HG02884 (cell line): Measurements from ENCODE around the gene WNT6.

Experiments
- ATAC-seq: cut with Tn5 transposase; IDR thresholded peaks from one replicate; pipeline ENCODE4 v1.9.1; 2021; ENCODE audit warnings: mild to moderate bottlenecking, moderate library complexity; ENCODE audit not compliant: unreplicated experiment

WNT6 gene

DNA sequence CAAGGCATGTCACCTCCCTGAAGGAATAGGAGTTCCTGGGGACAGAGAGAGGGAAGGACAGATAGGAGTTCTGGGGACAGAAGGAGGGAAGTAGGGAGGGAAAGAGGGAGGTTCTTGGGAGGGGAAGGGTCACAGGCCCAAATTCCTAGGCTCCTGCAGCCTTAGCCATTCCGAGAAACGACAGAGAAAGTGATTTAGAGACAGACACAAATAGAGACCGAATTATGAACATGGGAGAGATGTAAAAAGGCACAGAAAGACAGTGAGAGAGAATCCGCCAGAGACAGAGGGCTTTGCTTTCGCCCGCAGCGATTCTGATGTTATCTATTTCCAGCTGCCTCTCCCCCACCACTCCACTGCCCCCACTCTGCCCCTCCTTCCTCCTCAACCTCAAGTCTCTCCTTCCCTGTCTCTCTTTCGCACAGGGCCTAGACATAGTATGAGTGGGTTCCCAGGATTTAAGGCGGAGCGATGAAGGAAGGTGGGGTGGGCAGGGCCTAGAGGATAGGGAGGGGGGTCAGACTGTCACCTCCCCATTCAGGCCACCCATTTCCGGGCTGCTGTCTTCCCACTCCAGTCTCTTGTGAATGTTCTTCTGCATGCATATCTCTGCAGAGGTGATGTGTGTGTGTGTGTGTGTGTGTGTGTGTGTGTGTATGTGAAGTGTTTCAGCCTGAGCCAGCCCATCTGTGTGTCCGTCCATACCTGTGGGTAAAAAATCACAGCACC is 3.3 kb upstream of the WNT6 start:
- no peak for ATAC-seq

DNA sequence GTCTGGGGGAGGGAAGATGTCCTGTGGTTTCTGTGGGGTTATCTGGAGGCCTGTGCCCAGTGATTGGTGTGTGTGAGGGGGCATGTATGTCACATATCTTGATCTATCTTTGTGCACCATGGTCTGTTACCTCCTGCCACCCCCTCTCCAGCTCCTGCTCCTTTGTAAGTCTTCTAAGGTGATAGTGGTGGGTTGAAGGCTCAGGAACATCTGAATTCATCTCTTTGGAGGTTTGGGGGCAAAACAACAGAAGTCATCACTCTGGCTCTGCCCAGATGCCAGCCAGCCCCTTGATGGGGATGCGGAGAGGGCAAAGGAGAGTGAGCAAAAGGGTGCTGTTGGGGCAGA is 2.7 kb upstream of the WNT6 start:
- no peak for ATAC-seq

DNA sequence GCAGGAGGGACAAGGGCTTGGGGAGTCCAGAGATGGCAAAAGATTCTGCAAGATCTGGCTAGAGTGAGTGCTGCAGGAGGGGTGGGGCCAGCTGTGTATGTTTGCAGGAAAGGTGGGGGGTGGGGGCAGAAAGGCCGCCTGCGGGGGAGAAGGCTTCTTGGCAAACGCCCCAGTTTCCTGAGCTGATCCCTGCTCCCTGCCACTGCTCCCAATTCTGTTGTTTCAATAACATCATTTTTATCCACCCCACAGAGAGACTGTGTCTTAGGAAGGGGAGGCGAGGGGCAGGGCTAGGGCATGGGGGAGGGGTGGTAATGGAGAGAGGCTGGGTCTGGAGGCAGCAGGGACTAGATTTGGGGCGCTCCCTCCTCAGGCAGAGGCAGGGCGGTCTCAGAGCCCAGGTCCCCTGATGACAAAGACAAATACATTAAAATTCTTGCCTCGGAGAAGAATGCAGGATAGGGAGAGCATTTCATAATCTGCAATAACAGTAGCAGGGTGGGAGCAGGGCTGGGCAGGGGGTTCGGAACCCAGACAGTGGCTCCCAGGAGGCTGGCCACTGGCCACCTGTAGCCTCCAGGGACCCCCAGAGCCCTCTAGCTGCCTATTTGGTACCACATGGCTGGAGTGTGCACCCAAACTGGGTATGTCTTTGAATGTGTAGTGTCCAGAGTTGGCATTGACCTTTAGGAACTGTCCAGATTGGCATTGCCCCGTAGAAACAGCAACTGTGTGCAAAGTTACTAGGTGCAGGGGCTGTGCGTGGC is 2.1 kb upstream of the WNT6 start:
- no peak for ATAC-seq

DNA sequence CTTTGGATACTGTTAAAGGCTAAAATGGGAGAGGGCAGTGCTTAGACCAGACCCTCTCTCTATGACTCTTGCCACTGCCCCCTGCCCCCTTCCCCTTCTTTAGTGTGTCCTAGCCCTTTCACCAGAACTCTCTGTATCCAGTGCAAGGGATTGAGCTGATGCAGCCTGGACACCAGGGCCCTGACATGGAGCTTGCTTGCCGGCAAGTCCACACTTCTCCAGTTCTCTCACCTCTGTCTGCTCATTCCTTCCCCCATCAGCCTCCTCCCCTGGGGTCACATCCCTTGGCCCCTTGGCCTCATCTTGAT is 1.5 kb upstream of the WNT6 start:
- no peak for ATAC-seq

DNA sequence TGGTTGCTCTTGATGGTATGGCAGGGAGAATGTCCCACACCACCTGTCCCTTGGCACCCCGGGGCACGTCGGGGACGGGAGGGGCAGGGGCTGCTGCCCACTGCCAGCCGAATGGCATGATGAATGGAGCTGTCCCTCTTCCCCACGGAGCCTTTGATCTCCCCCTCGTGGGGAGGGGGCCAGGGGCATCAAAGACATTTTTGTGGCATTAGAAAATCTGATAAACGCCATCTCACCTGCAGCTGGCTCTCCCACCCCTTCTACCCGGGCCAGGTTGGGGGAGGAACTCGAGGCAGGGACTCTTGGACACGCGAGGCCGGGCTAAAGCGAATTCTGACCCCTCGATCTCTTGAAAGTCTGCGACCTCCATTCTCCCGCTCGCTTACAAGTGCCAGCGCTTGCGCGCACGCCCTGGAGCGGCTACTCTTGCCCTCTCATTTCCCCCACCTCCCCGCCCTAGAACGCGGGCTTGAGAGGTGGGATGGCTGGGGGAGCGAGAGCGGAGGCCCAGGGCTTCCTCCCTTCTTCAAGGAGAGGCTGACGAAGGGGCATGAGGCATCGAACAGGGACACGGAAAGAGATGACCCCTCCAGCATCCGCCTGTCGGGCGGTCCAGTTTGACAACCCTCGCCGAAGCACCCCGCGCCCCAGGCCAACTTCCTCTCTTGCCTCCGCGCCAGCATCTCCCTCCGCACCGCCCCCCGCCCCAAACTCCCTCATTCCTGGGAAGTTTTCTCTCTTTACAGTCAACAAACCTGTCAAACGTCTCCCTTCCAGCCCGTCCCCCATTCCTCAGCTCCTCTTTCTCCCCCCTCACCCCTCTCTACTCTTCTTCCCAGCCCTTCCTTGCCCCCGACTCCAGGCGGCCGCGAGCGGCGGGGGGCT is 692 bp upstream of the WNT6 start:
- ATAC-seq = no peak

DNA sequence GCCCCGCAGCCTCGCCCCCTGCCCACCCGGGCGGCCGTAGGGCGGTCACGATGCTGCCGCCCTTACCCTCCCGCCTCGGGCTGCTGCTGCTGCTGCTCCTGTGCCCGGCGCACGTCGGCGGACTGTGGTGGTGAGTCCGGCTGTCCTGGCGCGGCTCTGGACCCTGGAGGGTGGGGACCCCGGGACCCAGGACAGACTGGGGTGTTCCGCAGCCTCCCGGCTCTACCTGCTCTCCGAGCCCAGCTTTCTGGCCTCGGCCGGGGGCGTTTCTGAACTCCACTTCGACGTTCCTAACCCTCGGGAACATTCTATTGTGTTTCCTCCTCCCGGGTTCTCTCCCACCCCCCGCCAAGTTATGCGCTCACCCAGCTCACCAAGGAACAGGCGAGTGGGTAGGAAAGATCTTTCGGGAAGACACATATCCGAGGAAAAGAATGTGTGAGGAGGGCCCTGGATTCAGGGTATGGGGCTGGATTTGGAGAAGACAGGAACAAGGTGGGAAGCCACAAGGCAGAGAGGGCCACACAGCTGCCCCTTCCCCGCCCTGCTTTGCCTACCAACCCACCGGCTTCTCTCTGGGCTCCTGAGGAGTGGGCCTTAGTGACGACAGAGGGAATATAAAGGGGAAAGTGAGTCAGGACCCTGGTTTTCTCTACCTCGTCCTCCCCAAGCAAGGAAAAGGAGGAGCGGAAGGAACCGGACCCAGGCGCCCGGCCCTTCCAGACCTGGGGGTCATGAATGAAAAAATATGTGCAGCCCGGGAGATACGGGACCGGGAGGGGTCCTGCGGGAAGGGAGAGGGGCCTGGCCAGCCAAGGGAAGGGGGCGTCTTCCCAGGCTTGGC is 605 bp downstream of the WNT6 start:
- no peak for ATAC-seq

DNA sequence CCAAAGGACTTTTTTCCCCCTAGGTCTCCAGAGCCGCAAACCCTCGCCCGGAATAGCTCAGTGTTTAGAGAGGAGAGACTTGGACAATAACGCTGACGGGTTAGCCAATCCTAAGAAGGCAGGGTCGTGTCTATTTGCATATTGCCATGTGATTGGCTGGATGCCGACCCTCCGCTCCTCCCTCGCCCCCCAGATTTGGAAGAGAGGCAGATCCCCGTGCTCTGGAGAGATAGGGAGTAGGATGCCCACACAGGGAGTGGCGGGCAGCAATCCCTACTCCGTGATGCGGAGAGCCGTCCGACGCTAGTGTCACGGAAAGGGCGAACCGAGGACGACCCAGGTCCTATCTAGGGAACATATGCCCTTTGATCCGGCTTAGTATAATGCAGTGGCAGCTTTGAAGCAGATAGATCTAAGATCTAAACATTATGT is 1.4 kb downstream of the WNT6 start:
- no peak for ATAC-seq

DNA sequence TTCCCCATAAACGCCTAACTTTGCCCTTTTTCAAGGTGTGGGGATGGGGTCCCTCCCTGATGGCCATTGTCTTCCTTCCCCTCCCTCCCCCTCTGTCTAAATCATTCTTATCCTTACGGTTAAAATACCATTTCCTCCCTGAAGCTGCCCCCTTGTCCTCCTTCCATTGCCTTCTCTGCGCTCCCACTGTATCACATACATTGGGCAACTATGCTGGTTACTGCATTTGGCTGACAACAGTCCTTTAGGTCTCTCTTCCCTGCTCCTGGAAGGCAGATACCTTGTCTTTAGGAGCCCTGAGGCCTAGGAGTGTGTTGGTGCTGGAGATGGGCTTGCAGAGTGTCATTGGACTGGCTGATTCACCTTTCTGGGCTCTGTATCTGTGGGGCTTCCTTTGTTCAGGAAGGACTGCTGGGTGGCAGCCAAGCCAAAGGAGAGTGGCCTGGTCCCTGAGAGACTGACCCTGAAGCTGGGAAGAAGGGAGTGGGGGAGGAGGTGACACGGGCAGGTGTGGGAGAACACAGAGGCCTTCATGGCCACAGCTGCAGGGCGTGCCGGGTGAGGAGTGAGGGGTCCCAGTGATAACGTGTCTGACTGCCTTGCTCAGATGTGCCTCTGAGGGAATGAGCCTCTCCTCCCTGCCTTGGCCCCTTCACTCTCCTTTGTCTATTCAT is 2.2 kb downstream of the WNT6 start:
- no peak for ATAC-seq

DNA sequence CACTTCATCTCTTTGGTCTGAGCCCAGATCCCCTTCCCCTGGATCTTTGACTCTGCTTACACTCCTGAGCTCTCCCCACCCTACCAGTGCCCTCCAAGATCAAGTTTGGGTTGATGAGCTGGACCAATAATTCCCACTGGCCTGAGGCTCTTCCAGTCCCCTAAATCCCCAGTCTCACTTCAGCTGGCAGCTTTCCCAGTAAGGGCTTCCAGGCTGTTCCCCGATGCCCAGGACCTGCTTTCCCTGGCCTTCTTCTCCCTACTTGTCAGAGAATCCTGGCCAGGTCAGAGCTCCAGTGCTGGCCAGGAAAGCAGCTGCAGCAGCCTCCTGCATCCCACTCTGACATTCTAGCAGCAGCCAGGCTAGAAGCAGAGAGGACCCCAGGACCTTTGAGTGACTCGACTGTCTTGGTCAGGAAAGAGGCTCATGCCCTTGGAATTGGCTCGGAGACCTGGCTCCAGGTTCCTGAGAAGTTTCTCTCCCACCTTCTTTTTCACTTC is 3.5 kb downstream of the WNT6 start:
- no peak for ATAC-seq

DNA sequence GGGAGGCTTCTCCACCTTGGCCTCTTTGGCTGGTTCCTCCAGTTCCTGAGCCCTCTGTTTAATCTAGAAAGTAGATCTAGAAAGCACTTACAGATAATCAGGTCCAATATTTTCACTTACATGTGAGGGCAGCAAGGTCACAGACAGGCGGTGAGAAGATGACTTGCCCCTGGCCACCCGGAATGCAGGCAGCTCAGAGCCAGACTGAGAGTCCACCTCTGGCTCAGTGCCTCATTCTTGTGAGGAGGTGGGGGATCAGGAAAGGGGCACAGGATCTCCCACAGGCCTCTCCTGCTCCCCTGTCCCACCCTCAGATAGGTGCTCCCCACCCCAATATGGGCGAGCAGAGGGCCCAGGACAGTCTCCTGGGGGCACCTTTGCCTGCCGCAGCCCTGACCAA is 5.8 kb downstream of the WNT6 start:
- no peak for ATAC-seq

DNA sequence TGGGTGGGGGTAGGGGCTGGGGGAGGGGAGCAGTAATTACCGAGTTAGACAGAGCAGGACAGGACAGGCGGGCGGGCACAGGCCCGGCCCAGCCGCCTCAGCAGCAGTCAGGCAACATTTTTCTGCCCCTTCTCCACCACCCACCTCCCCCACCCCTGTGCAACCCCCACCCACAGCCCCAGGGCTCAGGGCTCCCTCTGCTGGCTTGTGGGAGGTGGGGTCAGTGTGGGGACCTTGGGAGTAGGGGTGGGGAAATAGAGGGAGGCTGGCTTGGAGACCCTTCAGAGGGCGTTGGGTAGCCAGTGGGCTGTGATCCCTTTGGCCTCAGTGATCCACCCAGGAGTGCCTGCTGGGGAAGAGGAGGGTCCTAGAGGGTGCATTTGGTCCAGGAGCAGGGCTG is 6.4 kb downstream of the WNT6 start:
- ATAC-seq = no peak

DNA sequence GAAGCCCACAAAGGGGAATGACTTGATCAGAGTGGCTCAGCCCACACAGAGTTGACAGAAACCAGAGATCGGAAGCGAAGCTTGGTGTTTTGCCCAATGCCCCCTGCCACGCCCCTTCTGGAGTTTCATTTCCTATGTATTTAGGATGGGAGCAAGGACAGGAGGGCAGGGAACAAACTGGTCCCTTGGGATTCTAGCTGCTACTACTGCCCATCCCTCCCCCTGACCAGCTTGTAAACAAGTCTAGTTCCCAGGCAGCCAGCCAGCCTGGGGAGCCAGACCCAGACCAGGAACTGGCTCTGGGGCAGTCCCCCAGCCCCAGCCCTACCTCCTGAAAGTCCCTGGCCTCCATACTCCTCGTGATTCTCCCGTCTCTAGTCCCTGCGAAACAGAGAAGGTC is 8.3 kb downstream of the WNT6 start:
- no peak for ATAC-seq

DNA sequence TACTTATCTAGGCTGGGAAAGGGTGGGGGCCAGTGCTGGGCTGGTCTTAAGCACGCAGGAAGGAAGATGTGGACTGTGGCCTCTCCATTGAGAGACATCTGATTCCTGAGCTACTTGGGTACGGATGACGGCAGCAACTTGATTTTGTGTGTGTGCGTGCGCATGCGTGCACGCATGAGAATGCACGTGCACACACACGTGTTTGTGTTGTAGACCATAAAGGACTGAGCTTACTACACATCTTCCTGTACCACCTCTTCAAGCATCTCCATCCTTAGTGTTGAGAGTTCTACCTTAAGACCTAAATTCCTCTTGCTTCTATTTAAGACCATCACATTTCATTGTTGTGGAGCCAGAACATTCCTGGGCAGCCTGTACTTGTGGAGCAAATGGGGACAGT is 9.5 kb downstream of the WNT6 start:
- no peak for ATAC-seq

DNA sequence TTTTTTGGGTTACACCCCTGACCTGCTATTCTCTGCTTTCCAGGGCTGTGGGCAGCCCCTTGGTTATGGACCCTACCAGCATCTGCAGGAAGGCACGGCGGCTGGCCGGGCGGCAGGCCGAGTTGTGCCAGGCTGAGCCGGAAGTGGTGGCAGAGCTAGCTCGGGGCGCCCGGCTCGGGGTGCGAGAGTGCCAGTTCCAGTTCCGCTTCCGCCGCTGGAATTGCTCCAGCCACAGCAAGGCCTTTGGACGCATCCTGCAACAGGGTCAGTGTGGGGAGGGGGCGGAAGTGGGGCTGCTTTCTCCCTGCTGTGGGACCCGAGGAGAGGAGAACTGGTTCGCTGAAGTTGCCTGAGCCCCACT is 11.4 kb downstream of the WNT6 start:
- no peak for ATAC-seq

DNA sequence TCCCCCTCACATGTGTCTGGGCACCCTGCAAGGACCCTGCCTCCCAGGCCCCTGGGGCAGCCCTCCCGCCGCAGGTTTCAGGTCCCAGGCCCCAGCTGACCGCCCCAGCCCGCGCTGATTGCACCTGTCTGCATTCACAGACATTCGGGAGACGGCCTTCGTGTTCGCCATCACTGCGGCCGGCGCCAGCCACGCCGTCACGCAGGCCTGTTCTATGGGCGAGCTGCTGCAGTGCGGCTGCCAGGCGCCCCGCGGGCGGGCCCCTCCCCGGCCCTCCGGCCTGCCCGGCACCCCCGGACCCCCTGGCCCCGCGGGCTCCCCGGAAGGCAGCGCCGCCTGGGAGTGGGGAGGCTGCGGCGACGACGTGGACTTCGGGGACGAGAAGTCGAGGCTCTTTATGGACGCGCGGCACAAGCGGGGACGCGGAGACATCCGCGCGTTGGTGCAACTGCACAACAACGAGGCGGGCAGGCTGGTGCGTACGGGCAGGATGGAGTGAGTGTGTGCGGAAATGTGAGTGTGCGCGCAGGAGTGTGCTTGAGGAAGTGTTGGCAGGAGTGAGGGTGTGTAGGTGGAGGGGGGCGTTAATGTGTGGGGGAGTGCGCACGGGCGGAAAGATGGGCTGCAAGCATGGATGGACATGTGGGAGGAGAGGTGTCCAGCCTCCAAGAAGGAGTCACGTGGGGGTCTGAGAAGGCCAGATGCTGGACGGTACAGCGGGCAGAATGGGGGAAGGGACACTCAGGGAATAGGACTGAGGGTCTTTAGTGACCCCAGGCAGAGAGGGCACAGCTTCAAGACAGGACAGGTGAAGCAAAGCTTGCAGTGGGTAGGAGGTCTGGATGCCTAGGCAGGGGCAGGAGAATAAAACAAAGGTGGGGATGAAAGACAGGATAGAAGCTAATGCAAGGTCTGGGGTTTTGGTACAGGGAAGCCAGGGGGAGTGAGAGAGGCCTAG is 12.0 kb downstream of the WNT6 start:
- no peak for ATAC-seq

DNA sequence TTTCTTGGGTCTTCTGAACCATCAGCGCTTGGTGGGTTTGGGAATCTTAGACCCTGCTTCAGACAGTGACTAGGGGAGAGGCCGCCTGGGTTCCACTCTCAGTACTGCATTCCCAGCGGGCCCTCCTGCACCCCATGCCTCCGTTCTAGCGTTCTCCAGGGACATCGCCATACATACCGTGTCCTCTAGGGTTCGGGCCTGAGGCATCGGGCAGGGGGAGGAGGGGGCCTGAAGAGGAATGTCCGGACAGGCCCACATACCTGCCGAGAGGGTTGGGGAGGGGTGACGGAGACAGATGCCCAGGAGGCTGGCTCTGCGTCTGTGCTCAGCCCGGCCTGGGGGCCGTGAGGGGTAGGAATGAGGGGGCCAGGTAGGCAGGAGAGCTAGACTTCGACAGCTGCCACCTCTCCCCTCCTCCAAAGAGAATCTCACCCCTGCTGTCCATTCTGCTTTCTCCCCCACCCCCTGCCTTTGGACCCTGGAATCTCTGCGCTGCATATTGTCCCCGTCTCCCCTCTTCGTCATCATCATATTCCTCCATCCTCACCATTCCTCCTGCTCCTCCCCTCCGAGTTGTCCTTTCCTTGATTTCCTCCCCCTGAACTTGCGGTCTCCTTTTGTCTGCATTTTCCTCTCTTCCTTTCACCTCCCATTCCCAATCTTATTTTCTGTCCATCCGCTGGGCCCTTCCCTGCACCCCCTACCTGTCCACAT is 13.2 kb downstream of the WNT6 start:
- no peak for ATAC-seq

DNA sequence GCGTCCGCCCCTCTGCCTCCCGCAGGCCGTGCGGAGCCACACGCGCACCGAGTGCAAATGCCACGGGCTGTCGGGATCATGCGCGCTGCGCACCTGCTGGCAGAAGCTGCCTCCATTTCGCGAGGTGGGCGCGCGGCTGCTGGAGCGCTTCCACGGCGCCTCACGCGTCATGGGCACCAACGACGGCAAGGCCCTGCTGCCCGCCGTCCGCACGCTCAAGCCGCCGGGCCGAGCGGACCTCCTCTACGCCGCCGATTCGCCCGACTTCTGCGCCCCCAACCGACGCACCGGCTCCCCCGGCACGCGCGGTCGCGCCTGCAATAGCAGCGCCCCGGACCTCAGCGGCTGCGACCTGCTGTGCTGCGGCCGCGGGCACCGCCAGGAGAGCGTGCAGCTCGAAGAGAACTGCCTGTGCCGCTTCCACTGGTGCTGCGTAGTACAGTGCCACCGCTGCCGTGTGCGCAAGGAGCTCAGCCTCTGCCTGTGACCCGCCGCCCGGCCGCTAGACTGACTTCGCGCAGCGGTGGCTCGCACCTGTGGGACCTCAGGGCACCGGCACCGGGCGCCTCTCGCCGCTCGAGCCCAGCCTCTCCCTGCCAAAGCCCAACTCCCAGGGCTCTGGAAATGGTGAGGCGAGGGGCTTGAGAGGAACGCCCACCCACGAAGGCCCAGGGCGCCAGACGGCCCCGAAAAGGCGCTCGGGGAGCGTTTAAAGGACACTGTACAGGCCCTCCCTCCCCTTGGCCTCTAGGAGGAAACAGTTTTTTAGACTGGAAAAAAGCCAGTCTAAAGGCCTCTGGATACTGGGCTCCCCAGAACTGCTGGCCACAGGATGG is 14.0 kb downstream of the WNT6 start:
- ATAC-seq = no peak
